GM19395 (cell line): ENCODE results near the gene CLEC1B.
"Not testable (repeated sequence)": the region's sequence is repeated elsewhere in the genome, so short reads cannot be mapped to it uniquely, and the experiment has no call there.

ENCODE experiments used
- ATAC-seq: cut with Tn5 transposase; IDR thresholded peaks from one replicate; pipeline ENCODE4 v1.9.1; 2021; ENCODE audit warnings: mild to moderate bottlenecking, moderate library complexity; ENCODE audit not compliant: unreplicated experiment

The CLEC1B gene

DNA sequence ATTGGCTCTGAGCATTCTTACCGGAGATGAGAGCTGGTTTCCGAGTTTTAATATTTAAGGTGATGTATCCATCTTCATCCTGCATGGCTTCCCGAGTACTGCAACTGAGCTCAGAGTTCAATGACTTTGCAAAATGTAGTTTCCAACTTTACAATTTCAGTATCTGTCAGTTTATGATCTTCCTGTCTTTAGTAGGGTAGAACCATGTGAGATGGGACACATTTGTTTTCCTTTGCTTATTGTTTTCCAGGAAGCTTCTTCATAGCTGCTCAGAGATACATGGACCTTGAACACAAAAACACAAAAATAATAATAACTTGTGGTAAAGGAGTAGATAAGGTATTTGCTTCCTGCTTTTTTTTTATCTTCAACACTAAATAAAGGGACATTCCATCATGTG lies at the start of gene CLEC1B:
CLEC1B (minus strand) TSS at position 106 of the 400 bp plus-strand sequence; CDS start at position 85, 21 bp downstream.
- no peak for ATAC-seq

DNA sequence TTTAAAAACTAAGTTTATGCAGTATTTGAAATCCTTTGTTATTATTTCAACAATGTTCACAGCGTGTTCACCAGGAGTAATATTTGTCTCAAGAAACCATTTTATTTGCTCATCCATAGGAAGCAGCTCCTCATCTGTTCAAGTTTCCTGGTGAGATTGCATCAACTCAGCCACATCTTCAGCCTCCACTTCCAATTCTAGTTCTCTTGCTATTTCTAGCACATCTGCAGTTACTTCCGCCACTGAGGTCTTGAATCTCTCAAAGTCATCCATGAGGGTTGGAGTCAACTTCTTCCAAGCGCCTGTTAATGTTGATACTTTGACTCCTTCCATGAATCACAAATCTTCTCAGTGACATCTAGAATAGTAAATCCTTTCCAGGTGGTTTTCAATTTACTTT lies 49.6 kb upstream of the CLEC1B start:
- ATAC-seq, result no peak

- no peak for ATAC-seq
These were observed 43.2 kb upstream of the CLEC1B start for GRCh38 chr12:10042167-10042566.

GRCh38 chr12:10033783-10034545 lies 35.0 kb upstream of the CLEC1B start:
- no peak for ATAC-seq

DNA sequence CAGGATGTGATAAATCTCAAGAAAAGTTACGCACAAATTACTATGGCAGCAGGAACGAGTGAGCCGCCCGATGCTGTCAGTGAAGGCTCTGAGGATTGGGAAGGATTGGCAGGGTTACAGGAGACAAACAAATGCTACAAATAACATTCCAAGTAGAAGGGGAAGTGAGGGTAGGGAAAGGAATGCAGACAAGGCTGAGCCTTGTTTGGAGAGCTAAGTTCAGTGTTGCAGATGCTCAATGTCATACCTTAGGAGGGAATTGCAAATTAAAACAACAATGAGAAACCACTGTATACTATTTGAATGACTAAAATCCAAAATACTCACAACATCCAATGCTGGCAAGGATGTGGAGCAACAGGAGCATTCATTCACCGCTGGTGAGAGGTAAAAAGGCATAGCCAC lies 32.9 kb upstream of the CLEC1B start:
- no peak for ATAC-seq

DNA sequence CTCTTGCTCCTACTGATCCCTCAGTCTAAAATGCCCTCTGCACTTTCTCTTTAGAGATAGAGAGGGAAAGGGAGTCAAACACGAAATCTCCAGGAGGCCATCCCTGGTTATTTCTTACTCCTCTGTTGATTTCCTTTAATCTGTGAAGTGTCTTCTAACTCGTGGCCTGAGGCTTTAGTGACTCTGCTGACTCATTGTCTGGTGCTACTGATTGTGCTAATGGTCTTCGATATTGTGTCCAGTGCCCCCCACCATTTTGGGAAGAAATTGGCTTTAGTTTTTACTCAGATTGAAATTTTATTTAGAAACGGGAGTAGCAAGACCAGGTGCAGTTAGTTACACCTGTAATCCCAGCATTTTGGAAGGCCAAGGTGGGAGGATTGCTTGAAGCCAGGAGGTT lies 32.4 kb upstream of the CLEC1B start:
- no peak for ATAC-seq

DNA sequence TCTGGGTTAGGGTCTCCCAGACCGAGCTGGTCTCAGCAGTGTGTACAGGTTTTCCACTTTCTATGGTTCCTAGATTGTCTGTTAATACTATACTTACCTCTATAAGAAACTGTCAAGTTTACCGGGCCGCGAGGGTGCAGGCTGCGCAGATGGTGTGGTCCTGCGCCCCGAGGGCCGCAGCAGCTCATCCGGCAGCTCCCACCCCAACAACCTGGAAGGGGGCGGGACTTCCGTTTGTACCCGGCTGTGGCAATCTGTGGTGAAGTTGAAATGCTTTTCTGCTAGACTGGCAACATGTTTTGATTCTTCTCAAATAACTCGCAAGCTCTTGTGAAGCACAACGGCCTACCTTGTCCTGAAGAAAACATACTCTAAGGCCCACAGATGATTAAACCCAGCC lies 31.5 kb upstream of the CLEC1B start, which contains the start of gene CLEC9A:
CLEC9A (plus strand) TSS at position 237 of the 400 bp plus-strand sequence. CDS start 22,006 bp downstream, outside the sequence.
- no peak for ATAC-seq

DNA sequence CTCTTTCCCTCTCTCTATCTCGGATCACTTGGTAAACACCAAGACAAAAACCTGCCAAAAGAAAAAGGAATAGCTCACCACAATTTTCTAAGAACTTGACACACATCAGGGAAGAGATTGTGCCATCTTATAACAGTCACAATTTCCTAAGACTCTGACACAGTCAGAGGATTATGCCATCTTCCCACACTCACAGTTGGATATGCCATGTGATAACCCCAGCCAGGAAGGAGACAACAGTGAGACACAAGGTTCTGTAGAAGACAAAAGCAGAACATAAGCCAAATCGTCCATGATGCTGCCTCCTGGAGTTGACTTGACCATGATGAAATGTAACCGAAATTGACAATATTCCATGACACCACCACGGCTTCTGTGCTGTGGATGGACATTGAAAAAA lies 28.8 kb upstream of the CLEC1B start:
- no peak for ATAC-seq

DNA sequence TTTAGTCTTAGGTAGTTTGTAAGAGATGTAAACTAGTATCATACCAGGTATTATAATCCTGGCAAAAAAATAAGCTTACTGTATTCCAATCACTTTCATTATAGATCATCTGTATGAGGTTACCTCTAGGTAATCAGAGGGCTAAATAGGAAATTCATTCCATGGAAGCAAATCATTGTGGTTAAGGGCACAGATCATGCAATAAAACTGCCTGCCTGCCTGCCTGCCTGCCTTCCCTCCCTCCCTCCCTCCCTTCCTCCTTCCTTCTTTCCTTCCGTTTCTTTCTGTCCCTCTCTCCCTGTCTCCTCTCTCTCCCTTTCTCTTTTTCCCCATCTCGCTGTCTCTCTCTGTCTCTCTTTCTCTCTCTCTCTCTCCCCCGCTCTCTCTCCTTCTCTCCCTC lies 28.4 kb upstream of the CLEC1B start:
- no peak for ATAC-seq

DNA sequence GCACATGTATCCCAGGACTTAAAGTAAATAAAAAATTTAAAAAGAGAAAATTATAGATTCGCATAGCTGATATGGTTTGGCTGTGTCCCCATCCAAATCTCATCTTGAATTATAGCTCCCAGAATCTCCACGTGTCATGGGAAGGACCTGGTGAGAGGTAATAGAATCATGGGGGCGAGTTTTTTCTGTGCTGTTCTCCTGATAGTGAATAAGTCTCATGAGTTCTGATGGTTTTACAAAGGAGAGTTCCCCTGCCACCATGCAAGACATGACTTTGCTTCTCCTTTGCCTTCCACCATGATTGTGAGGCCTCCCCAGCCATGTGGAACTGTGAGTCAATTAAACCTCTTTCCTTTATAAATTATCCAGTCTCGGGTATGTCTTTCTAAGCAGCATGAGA lies 27.7 kb upstream of the CLEC1B start:
- ATAC-seq, result not testable (repeated sequence)

- no peak for ATAC-seq
These were observed 26.3 kb upstream of the CLEC1B start for GRCh38 chr12:10025236-10025635.

- no peak for ATAC-seq
These were observed 22.4 kb upstream of the CLEC1B start for GRCh38 chr12:10021342-10021741.

DNA sequence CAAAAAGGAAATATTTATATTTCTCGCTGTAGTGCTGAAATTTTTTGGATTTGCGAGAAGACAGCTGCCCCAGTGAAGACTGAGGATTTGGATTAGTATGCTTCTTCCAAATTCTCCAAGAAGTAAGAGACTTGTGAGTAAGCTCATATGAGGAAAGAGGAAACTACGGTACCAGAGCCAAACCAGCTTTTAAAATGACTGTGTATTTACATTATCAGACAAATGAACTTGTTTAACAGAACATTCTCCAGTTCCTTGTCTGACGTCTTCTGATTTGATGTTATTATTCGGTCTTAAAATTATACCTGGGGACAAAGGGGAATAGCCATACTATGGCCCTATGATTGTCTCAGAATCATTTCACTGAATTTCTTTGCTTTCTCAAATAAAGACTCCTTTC lies 19.5 kb upstream of the CLEC1B start:
- no peak for ATAC-seq

DNA sequence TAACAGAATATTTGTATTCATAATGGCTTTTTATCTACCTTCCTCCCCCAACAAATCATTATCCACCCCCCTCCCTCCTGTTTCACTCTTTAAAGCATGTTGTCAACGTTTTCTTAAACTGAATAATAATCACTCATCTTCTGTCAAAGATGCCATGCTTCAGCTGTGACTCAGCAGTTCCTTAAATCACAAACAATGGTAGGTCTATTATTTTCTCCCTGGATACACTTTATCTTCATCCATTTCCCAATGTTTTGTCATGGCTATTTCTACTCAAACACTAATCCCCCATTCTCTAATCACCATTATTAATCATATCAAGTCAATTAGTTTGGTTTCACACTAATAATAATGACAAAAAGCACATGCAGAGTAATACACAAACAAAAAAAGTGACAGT lies 18.0 kb upstream of the CLEC1B start:
- ATAC-seq, result no peak

DNA sequence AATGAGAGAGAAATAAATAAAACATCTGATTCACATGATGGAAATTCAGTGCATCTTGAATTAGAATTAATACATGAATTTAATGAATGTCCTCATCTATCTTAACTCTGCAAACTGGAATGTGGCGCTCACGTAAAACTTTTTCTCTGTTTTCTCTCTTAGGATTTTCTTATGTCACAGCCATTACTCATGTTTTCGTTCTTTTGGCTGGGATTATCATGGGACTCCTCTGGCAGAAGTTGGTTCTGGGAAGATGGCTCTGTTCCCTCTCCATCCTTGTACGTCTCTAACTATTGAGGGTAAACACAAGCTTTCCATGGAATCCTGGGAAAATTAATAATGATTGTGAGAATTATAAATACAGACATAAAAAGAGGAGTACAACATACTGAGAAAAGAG lies 16.5 kb upstream of the CLEC1B start:
- ATAC-seq, result no peak

DNA sequence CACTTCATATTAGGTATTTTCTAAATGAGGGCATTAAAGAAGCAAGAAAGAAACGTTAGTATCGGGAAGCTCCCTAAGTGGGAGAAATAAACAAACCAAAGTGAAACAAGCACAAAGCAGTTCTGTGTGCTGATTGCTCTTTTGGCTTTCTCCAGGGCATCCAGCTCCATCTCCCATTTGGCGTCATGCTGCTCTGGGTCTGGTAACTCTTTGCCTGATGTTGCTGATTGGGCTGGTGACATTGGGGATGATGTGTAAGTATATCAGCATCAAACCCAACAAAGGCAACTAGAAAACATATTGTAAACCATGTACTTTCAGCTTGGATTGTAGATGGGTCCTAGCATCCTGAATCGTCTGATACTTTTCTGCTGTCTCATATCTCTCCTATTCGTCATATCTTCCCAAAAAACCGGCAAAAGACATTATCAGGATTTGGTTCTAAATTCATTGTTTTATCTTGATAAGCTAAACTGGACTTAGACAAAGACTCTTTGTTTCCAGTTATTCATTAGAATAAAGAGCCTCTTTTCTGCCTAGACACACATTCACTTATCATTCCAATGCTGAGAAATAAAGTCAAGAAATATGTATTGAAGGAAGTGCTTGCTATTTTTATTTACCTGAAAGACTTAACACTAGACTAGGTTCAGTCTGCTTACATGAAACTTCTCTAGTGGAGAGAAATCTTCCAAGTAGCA lies 13.9 kb upstream of the CLEC1B start:
- ATAC-seq, result no peak

- no peak for ATAC-seq
These were observed 2.4 kb upstream of the CLEC1B start for GRCh38 chr12:10001171-10001776.

GRCh38 chr12:9992296-9992695 lies 6.6 kb downstream of the CLEC1B start:
- no peak for ATAC-seq

GRCh38 chr12:9991876-9992275 lies 7.0 kb downstream of the CLEC1B start:
- ATAC-seq, result no peak

GRCh38 chr12:9980126-9980525 lies 18.8 kb downstream of the CLEC1B start:
- ATAC-seq, result no peak

DNA sequence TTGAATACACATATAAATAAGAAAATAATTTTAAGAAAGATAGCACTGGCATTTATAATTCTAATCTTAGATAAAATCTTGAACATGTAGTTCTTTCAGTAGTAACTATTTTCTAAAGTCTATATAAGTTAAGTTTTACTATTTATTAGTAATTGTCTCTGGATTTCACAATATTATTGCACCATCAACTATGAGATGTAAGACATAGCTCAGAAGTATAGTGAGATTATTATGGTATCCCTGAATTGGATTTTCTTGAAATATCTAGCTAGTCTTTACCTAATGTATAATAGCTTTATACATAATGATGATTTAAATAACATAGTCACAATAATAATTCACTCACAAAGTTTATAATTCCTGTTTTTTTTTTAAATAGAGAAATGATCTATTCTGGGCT lies 21.0 kb downstream of the CLEC1B start:
- ATAC-seq, result no peak

GRCh38 chr12:9976626-9977025 lies 22.3 kb downstream of the CLEC1B start:
- ATAC-seq, result not testable (repeated sequence)
